Gastroesophageal sphincter (tissue), 4 donors: ENCODE results near the gene OCA2. TPM values are rescaled to one million over a fixed set of nuclear protein-coding genes. Genes with fewer than 3 reads are reported as not detected.

ENCODE experiments used
- ATAC-seq: fragments of 150-250 bp; one replicate; pipeline ENCODE4 v1.9.1; 2016; ENCODE audit warnings: mild to moderate bottlenecking, moderate library complexity
- H3K27ac ChIP-seq, 4 donors: fragments of 200-600 bp; sonication (generic) in 3 of 4; 1 replicate in 3 of 4; 2 replicates in 1 of 4; pipeline ENCODE4 v1.5.1; 2016 to 2019
- H3K27me3 ChIP-seq: fragments of 200-600 bp; sonication (generic); one replicate; pipeline ENCODE4 v1.5.1; 2019
- H3K36me3 ChIP-seq, 2 donors: fragments of 200-600 bp; sonication (generic); one replicate each; pipeline ENCODE4 v1.5.1; 2019; ENCODE audit warnings: control low read depth in 1 of 2
- H3K4me1 ChIP-seq, 3 donors: fragments of 200-600 bp; sonication (generic); 1 replicate in 2 of 3; 2 replicates in 1 of 3; pipeline ENCODE4 v1.5.1; 2016 to 2019; ENCODE audit warnings: control low read depth in 2 of 3
- H3K4me3 ChIP-seq, 2 donors: fragments of 200-600 bp; sonication (generic); one replicate each; pipeline ENCODE4 v1.5.1; 2019; ENCODE audit warnings: mild to moderate bottlenecking in 1 of 2, moderate library complexity in 1 of 2
- H3K9me3 ChIP-seq, 3 donors: fragments of 200-600 bp; sonication (generic); one replicate each; pipeline ENCODE4 v1.5.1; 2017 to 2019; ENCODE audit warnings: control low read depth in 2 of 3
- CTCF ChIP-seq, 4 experiments: fragments of 200-600 bp in 2 of 4; fragments of 450-650 bp in 2 of 4; sonication (generic) in 1 of 4; IDR thresholded peaks; one replicate each; pipeline ENCODE4 v1.5.1; 2017 to 2019; ENCODE audit warnings: antibody characterized with exemption in 4 of 4, mild to moderate bottlenecking in 2 of 4, moderate library complexity in 2 of 4
- EP300 ChIP-seq: sonication (generic); formaldehyde crosslinking; IDR thresholded peaks from one replicate; pipeline ENCODE4 v1.6.1; 2017; ENCODE audit warnings: antibody characterized with exemption, mild to moderate bottlenecking
- POLR2A ChIP-seq, 2 donors: fragments of 450-650 bp; IDR thresholded peaks; one replicate each; pipeline ENCODE4 v1.6.1; 2017; ENCODE audit warnings: antibody characterized with exemption in 2 of 2, mild to moderate bottlenecking in 2 of 2, moderate library complexity in 1 of 2
- POLR2AphosphoS5 ChIP-seq: sonication (generic); formaldehyde crosslinking; IDR thresholded peaks from one replicate; pipeline ENCODE4 v1.6.1; 2017; ENCODE audit warnings: antibody characterized with exemption
- WGBS, 2 donors: methylation state at CpG; one replicate each; pipeline ENCODE4 v1.1.5; 2018; ENCODE audit warnings: low coverage in 1 of 2; 5-methylcytosine and 5-hydroxymethylcytosine counted together
- total RNA-seq, 4 donors: library from RNA; depleted of rRNA; stranded (reverse); fragments of >200 nt; gene quantifications; one replicate each; pipeline ENCODE4 v1.1.0, GENCODE V29; 2016

The OCA2 gene
- total RNA-seq, 4 donors from 2014 or later = 0.40 to 2.0 (median 1.1) TPM; not detected in 1

- H3K4me1 ChIP-seq = peaks cover 0 to 8% (median 0%) of the 10 kb centered on the region in 3 donors
- no peak overlapping the region for H3K4me3 ChIP-seq
- no peak for TF ChIP-seq POLR2AphosphoS5
- TF ChIP-seq CTCF (IDR thresholded peaks at IDR 0.05) = no peak
- no peak for TF ChIP-seq EP300
- TF ChIP-seq POLR2A (IDR thresholded peaks at IDR 0.05) = no peak
- no peak for ATAC-seq
- peaks cover 0 to 89% of the 10 kb centered on the region in 2 donors for H3K36me3 ChIP-seq
- H3K27ac ChIP-seq = no peak overlapping the region
- H3K27me3 ChIP-seq = no peaks in the 10 kb centered on the region
- 93 to 100% methylated on average over 1 to 6 of the region's 23 CpGs for WGBS, 2 donors
- no peaks in the 10 kb centered on the region for H3K9me3 ChIP-seq
Measured at GRCh38 chr15:28114721-28115622, 15.9 kb upstream of the OCA2 start.

GRCh38 chr15:28114114-28114455, 15.0 kb upstream of the OCA2 start:
- peaks cover 0 to 80% of the 10 kb centered on the region in 2 donors for H3K36me3 ChIP-seq
- no peaks in the 10 kb centered on the region for H3K9me3 ChIP-seq
- TF ChIP-seq EP300 (no peak), POLR2AphosphoS5 (no peak), CTCF (IDR thresholded peaks at IDR 0.05) (no peak), POLR2A (IDR thresholded peaks at IDR 0.05) (no peak)
- peaks cover 0 to 16% (median 0%) of the 10 kb centered on the region in 3 donors for H3K4me1 ChIP-seq
- H3K4me3 ChIP-seq = no peak overlapping the region
- 50 to 89% methylated on average over 1 of the region's 4 CpGs for WGBS, 2 donors
- ATAC-seq = no peak
- H3K27me3 ChIP-seq = no peaks in the 10 kb centered on the region
- no peak overlapping the region for H3K27ac ChIP-seq

- Histone ChIP-seq H3K9me3 (no peaks in the 10 kb centered on the region), H3K27ac (no peak overlapping the region), H3K27me3 (no peaks in the 10 kb centered on the region), H3K4me1 (peaks cover 0 to 16% (median 0%) of the 10 kb centered on the region in 3 donors), H3K36me3 (peaks cover 0 to 75% of the 10 kb centered on the region in 2 donors), H3K4me3 (no peak overlapping the region)
- TF ChIP-seq EP300 (no peak), CTCF (IDR thresholded peaks at IDR 0.05) (no peak), POLR2AphosphoS5 (no peak), POLR2A (IDR thresholded peaks at IDR 0.05) (no peak)
- ATAC-seq = no peak
- WGBS, 2 donors = 93 to 100% methylated on average over 2 to 3 of the region's 23 CpGs
Measured at GRCh38 chr15:28113394-28114113, 14.4 kb upstream of the OCA2 start.

- H3K27me3 ChIP-seq = no peaks in the 10 kb centered on the region
- H3K27ac ChIP-seq = no peak overlapping the region
- peaks cover 0 to 16% (median 0%) of the 10 kb centered on the region in 3 donors for H3K4me1 ChIP-seq
- no peaks in the 10 kb centered on the region for H3K9me3 ChIP-seq
- TF ChIP-seq POLR2AphosphoS5 = no peak
- no peak for TF ChIP-seq CTCF (IDR thresholded peaks at IDR 0.05)
- TF ChIP-seq POLR2A (IDR thresholded peaks at IDR 0.05) = no peak
- TF ChIP-seq EP300 = no peak
- peaks cover 0 to 69% of the 10 kb centered on the region in 2 donors for H3K36me3 ChIP-seq
- no peak overlapping the region for H3K4me3 ChIP-seq
- 89 to 98% methylated on average over 3 to 12 of the region's 26 CpGs for WGBS, 2 donors
- no peak for ATAC-seq
Measured at GRCh38 chr15:28112962-28113361, 13.8 kb upstream of the OCA2 start.
